Upper lobe of left lung (tissue), 6 donors: ENCODE results near the gene NPIPA3. TPM values are rescaled to one million over a fixed set of nuclear protein-coding genes. Genes with fewer than 3 reads are reported as not detected.
"Not testable (repeated sequence)": the region's sequence is repeated elsewhere in the genome, so short reads cannot be mapped to it uniquely, and the experiment has no call there.

ENCODE experiments used
- ATAC-seq, 2 donors: fragments of 200-7000 bp; cut with Tn5 transposase; one replicate each; pipeline ENCODE4 v1.9.1; 2022; ENCODE audit warnings: mild to moderate bottlenecking in 2 of 2, moderate library complexity in 2 of 2; ENCODE audit not compliant: low FRiP score in 2 of 2
- DNase-seq, 2 donors: peaks; one replicate each; pipeline ENCODE4 v3.0.0-alpha.2; 2019 to 2020
- H3K27ac ChIP-seq, 4 donors: fragments of 200-600 bp; sonication (generic); one replicate each; pipeline ENCODE4 v1.5.1; 2016 to 2019
- H3K27me3 ChIP-seq, 4 donors: fragments of 200-600 bp; sonication (generic); one replicate each; pipeline ENCODE4 v1.5.1; 2017 to 2019
- H3K36me3 ChIP-seq, 4 donors: fragments of 200-600 bp; sonication (generic); one replicate each; pipeline ENCODE4 v1.5.1; 2016 to 2019
- H3K4me1 ChIP-seq, 4 donors: fragments of 200-600 bp; sonication (generic); one replicate each; pipeline ENCODE4 v1.5.1; 2018 to 2019
- H3K4me3 ChIP-seq, 4 donors: fragments of 200-600 bp; sonication (generic); one replicate each; pipeline ENCODE4 v1.5.1; 2017 to 2019; ENCODE audit warnings: mild to moderate bottlenecking in 2 of 4, moderate library complexity in 1 of 4
- H3K9me3 ChIP-seq, 4 donors: fragments of 200-600 bp; sonication (generic); one replicate each; pipeline ENCODE4 v1.5.1; 2018 to 2019
- EP300 ChIP-seq, 4 donors: sonication (generic); formaldehyde crosslinking; IDR thresholded peaks; one replicate each; pipeline ENCODE4 v1.5.1; 2017; ENCODE audit warnings: antibody characterized with exemption in 4 of 4, control low read depth in 2 of 4
- POLR2A ChIP-seq, 4 donors: fragments of 450-650 bp; IDR thresholded peaks; one replicate each; pipeline ENCODE4 v1.5.1; 2016 to 2017; ENCODE audit warnings: antibody characterized with exemption in 4 of 4, mild to moderate bottlenecking in 2 of 4
- POLR2AphosphoS5 ChIP-seq, 2 donors: sonication (generic); formaldehyde crosslinking; IDR thresholded peaks; one replicate each; pipeline ENCODE4 v1.5.1; 2017; ENCODE audit warnings: antibody characterized with exemption in 2 of 2
- WGBS, 2 donors: methylation state at CpG; one replicate each; pipeline ENCODE4 v1.1.5; 2017 to 2018; 5-methylcytosine and 5-hydroxymethylcytosine counted together
- total RNA-seq, 6 donors: library from RNA; depleted of rRNA in 4 of 6; stranded (reverse); fragments of >200 nt in 4 of 6; gene quantifications; one replicate each; pipeline versions ENCODE4 v1.1.0 to v1.2.1, GENCODE V29; 2016 to 2021
- TF ChIP-seq, protein P1 (sequence below), 6 experiments: fragments of 450-650 bp in 4 of 6; fragments of 200-600 bp in 2 of 6; sonication (generic) in 2 of 6; IDR thresholded peaks; one replicate each; pipeline ENCODE4 v1.5.1; 2016 to 2019; ENCODE audit warnings: antibody characterized with exemption in 6 of 6
- donor health status: DM: no; HTN: no; CAD: no; lungs with moderate emphysema.
- donor health status: DM: no; HTN: yes; CAD: no; lungs with severe emphysema.

NPIPA3 gene
- total RNA-seq: 1 to 10 TPM in 4 of 6 donors, not detected in 2; 1.1 to 8.4 (median 3.4) TPM

- peak; percentile 99 to 100 for ATAC-seq
- not testable (repeated sequence) for H3K4me3 ChIP-seq, DNase-seq, H3K27me3 ChIP-seq, H3K36me3 ChIP-seq, H3K27ac ChIP-seq, H3K9me3 ChIP-seq, H3K4me1 ChIP-seq
- no CpG with 5 or more reads among the region's 73 CpGs for WGBS, 2 donors
Observed at GRCh38 chr16:14703156-14704011, at the start of gene NPIPA3. NPIPA3 (plus strand) TSS chr16:14703411; CDS start chr16:14708944, 5,533 bp downstream.

DNA sequence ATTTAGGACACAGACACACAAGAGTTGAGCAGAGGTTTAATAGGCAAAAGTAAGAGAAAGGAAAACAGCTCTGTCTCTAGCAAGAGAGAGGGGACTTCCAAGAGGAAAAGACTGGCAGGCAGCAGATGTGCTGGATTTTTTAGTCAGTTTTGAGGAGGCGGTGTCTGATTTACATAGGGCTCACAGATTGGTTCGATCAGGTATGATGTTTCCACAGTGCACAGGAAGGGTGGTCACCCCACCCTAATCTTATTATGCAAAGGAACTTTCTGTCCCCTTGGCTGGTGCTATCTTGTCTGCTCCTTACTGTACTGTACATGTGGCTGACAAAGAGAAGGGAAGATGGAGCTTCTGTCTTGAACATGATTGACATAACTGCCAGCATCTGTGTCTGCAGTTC, 45.1 kb upstream of the NPIPA3 start:
- Histone ChIP-seq H3K9me3 (no peaks in the 10 kb centered on the region), H3K36me3 (peaks cover 21 to 88% (median 51%) of the 10 kb centered on the region in 4 donors), H3K27me3 (no peaks in the 10 kb centered on the region), H3K27ac (peak overlapping the region; percentile 79 to 88 (median 83)), H3K4me3 (no peak overlapping the region), H3K4me1 (peaks cover 25 to 38% (median 32%) of the 10 kb centered on the region in 4 donors)
- peak in 1 of 2 donors; percentile 31 for DNase-seq
- ATAC-seq: no peak
- 43 to 77% methylated on average over 2 of the region's 2 CpGs for WGBS, 2 donors
- peak in 2 of 4 donors; percentile 31 to 50 for TF ChIP-seq POLR2A (IDR thresholded peaks at IDR 0.05)
- TF ChIP-seq POLR2AphosphoS5 (IDR thresholded peaks at IDR 0.05): peak in 1 of 2 donors; percentile 57
- TF ChIP-seq, protein P1, sequence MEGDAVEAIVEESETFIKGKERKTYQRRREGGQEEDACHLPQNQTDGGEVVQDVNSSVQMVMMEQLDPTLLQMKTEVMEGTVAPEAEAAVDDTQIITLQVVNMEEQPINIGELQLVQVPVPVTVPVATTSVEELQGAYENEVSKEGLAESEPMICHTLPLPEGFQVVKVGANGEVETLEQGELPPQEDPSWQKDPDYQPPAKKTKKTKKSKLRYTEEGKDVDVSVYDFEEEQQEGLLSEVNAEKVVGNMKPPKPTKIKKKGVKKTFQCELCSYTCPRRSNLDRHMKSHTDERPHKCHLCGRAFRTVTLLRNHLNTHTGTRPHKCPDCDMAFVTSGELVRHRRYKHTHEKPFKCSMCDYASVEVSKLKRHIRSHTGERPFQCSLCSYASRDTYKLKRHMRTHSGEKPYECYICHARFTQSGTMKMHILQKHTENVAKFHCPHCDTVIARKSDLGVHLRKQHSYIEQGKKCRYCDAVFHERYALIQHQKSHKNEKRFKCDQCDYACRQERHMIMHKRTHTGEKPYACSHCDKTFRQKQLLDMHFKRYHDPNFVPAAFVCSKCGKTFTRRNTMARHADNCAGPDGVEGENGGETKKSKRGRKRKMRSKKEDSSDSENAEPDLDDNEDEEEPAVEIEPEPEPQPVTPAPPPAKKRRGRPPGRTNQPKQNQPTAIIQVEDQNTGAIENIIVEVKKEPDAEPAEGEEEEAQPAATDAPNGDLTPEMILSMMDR (IDR thresholded peaks at IDR 0.05): no peak
- peak in 2 of 4 donors; percentile 57 to 82 for TF ChIP-seq EP300 (IDR thresholded peaks at IDR 0.05)

- Histone ChIP-seq H3K4me3 (no peak overlapping the region), H3K27ac (peak overlapping the region in 3 of 4 donors; percentile 18 to 84 (median 72)), H3K36me3 (peaks cover 34 to 71% (median 62%) of the 10 kb centered on the region in 4 donors), H3K9me3 (no peaks in the 10 kb centered on the region), H3K27me3 (no peaks in the 10 kb centered on the region), H3K4me1 (peaks cover 0 to 10% (median 4%) of the 10 kb centered on the region in 4 donors)
- 72 to 82% methylated on average over 16 of the region's 16 CpGs for WGBS, 2 donors
- DNase-seq (peak in 1 of 2 donors; percentile 84), ATAC-seq (peak; percentile 64 to 88)
- peak in 1 of 4 donors; percentile 16 for TF ChIP-seq EP300 (IDR thresholded peaks at IDR 0.05)
- TF ChIP-seq, protein P1 (IDR thresholded peaks at IDR 0.05): no peak
- TF ChIP-seq POLR2A (IDR thresholded peaks at IDR 0.05): peak in 1 of 4 donors; percentile 46
- TF ChIP-seq POLR2AphosphoS5 (IDR thresholded peaks at IDR 0.05): no peak
Observed at GRCh38 chr16:14667347-14668266, 35.6 kb upstream of the NPIPA3 start.

- WGBS, 2 donors: 78 to 94% methylated on average over 7 of the region's 7 CpGs
- TF ChIP-seq EP300 (IDR thresholded peaks at IDR 0.05): no peak
- TF ChIP-seq, protein P1 (IDR thresholded peaks at IDR 0.05): no peak
- no peak for TF ChIP-seq POLR2AphosphoS5 (IDR thresholded peaks at IDR 0.05)
- TF ChIP-seq POLR2A (IDR thresholded peaks at IDR 0.05): no peak
- peak overlapping the region in 2 of 4 donors; percentile 72 to 84 for H3K27ac ChIP-seq
- ATAC-seq: no peak
- no peaks in the 10 kb centered on the region for H3K27me3 ChIP-seq
- H3K36me3 ChIP-seq: peaks cover 23 to 60% (median 51%) of the 10 kb centered on the region in 4 donors
- DNase-seq: no peak
- H3K4me3 ChIP-seq: no peak overlapping the region
- no peaks in the 10 kb centered on the region for H3K9me3 ChIP-seq
- peaks cover 0 to 13% (median 5%) of the 10 kb centered on the region in 4 donors for H3K4me1 ChIP-seq
Observed at GRCh38 chr16:14668556-14669223, 34.5 kb upstream of the NPIPA3 start.
